Activated naive CD8-positive, alpha-beta T cell treated with anti-CD3 and anti-CD28 coated beads for 36 hours (primary cell): ENCODE data around the gene C4orf17. TPM values are rescaled to one million over a fixed set of nuclear protein-coding genes. Genes with fewer than 3 reads are reported as not detected.

Experiments
- DNase-seq: peaks from one replicate; pipeline ENCODE4 v3.0.0; 2021
- H3K27ac Mint-ChIP-seq: one replicate; pipeline ENCODE4 v1.8.0; 2022; ENCODE audit warnings: mild to moderate bottlenecking, moderate library complexity, mixed read lengths
- H3K27me3 Mint-ChIP-seq: one replicate; pipeline ENCODE4 v1.8.0; 2022; ENCODE audit warnings: mild to moderate bottlenecking, mixed read lengths
- H3K36me3 Mint-ChIP-seq: one replicate; pipeline ENCODE4 v1.8.0; 2021; ENCODE audit warnings: mild to moderate bottlenecking, mixed read lengths
- H3K4me1 Mint-ChIP-seq: one replicate; pipeline ENCODE4 v1.8.0; 2021; ENCODE audit warnings: mixed read lengths
- H3K4me3 Mint-ChIP-seq: one replicate; pipeline ENCODE4 v1.8.0; 2022; ENCODE audit warnings: mild to moderate bottlenecking, moderate library complexity, mixed read lengths
- H3K9me3 Mint-ChIP-seq: one replicate; pipeline ENCODE4 v1.8.0; 2022; ENCODE audit warnings: mixed read lengths
- total RNA-seq, 2 experiments: library from RNA; stranded (reverse); gene quantifications; one replicate each; pipeline ENCODE4 v1.2.3, GENCODE V29; 2021

Gene C4orf17
- total RNA-seq, 2 experiments from 2014 or later: not detected

DNA sequence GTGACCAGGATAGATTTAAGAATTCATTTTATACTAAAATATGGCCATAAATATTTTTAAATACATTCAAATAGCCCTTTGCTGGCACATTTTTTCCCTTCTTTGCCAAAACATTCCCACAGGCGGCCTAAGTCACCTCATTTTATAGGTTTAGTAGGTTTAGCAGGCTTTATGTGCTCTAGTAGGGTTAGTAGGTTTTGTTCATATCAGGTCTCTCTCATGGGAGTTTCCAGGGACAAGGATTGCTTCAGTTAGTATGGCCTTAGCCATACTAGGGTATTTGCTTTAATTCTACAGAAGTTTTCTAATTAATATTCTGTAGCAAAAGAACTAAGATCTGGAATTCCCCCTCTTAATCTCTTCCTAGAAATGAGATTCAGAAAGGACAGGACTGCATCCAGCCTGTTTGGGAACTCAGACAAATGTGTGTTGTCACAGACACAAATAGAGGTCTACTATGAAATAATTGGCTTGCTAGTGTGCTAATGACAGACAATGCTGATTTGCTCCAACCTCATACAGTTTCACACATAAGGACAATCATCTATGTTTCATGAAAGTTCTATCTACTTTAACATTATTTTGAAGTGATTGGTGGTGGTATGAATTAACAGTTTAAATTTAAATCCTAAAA is 63.0 kb downstream of the C4orf17 start:
- DNase-seq: no peak
- H3K36me3 Mint-ChIP-seq: no peaks in the 10 kb centered on the region
- H3K27me3 Mint-ChIP-seq: peaks cover 33% of the 10 kb centered on the region

DNA sequence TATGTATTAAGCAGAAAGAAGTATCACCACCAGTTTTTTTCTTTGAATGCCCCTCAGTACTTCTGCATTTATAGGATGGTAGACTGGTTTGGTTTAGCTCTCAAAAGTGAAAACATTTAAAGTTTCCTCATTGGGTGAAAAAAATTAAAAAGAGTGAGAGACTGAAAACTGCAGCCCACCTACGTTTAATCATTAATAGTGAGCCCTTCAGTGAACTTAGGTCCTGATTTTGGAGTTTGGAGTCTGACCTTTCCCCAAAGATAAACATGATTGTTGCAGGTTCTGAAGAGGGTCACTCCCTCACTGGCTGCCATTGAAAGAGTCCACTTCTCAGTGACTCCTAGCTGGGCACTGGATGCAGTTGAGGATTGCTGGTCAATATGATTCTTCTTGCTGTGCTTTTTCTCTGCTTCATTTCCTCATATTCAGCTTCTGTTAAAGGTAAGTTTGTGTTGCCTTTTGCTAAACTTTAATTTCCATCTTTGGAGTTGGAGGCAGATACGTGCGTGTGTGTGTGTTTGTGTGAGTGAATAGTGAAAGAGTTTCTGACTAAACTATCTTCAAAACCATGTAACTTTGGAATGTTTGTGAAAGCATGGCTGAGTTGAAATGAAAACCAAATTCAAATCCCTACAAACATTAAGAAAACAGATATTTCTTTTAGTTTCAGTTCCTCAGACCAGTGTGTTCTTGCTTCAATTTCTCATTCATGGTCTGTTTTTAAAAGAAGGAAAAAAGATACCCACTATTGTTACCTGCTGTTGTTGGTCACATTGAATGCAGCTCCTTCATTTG is 63.9 kb downstream of the C4orf17 start, which contains the start of gene MTTP:
MTTP (plus strand) TSS at position 295 of the 795 bp plus-strand sequence; CDS start at position 381, 86 bp downstream.
- Mint-ChIP-seq H3K4me3 (no peak within 1 kb of the TSS), H3K4me1 (no peaks in the 10 kb centered on the region), H3K9me3 (no peaks in the 10 kb centered on the region), H3K27me3 (peaks cover 35% of the 10 kb centered on the region), H3K36me3 (no peaks in the 10 kb centered on the region), H3K27ac (no peak within 1 kb of the TSS)
- DNase-seq: no peak

More for the DNA sequence above, 63.0 kb downstream of the C4orf17 start:
- Mint-ChIP-seq H3K27ac (no peak overlapping the region), H3K4me3 (no peak overlapping the region), H3K9me3 (no peaks in the 10 kb centered on the region), H3K4me1 (no peaks in the 10 kb centered on the region)

DNA sequence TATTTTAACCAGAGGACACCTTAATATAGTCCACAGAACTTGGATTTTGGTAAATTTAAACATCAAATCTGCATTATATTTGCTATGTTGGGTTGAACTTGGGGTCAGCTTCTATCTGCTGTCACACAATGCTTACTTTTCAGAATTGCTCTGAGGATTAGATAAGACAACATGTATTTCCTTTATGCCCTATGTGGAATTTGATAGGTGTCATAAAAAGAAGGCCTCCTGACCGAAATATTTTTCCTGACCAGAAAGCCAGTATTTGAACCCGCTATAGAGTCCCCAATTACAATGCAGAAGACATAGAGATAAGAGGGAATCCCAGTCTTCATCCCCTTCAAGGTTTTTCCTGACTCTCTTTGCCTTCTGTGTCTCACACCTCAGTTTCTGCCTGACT is 67.9 kb downstream of the C4orf17 start:
- Mint-ChIP-seq H3K4me1 (no peaks in the 10 kb centered on the region), H3K27me3 (peaks cover 41% of the 10 kb centered on the region), H3K9me3 (no peaks in the 10 kb centered on the region), H3K27ac (no peak overlapping the region), H3K4me3 (no peak overlapping the region), H3K36me3 (no peaks in the 10 kb centered on the region)
- no peak for DNase-seq

DNA sequence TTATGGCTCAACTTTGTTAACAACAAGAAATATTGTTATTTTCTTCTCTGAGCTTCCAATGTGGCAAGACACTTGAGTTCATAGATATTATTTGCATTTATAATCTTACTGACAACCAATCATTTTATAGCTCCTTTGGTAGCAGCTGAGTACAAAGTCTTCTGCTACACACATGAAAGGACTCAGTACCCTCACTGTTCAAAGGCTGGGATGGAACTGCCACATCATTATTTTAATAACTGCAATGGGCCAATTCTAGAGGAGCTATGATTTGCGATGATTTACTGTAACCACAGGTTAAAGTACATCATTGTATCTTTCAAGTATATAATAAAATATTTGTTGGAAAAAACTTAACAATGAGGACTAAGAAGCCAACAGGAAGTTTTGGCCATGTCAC is 74.7 kb downstream of the C4orf17 start:
- Mint-ChIP-seq H3K27ac (no peak overlapping the region), H3K36me3 (no peaks in the 10 kb centered on the region), H3K9me3 (no peaks in the 10 kb centered on the region), H3K4me1 (no peaks in the 10 kb centered on the region), H3K27me3 (peaks cover 25% of the 10 kb centered on the region), H3K4me3 (no peak overlapping the region)
- no peak for DNase-seq

DNA sequence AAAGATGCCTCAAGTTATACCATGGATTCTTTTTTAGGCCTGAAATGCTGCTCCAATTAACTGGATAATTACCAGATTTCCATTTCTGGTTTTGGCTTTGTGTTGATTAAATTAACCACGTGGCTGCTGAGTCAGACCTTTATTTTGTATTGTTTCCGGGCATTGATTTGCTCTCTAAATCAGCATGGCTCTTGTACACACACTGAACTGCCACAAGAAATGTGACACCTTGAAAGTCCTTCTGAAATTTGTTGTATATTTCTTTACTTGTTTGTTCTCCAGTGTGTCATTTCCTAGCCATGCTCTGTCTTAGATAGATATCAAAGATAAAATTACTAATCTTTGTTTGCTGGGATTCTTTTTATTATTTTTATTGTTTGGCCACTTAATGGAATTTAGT is 75.5 kb downstream of the C4orf17 start:
- Mint-ChIP-seq H3K4me3 (no peak overlapping the region), H3K9me3 (no peaks in the 10 kb centered on the region), H3K27ac (no peak overlapping the region), H3K36me3 (no peaks in the 10 kb centered on the region), H3K4me1 (no peaks in the 10 kb centered on the region), H3K27me3 (peaks cover 21% of the 10 kb centered on the region)
- no peak for DNase-seq

- no peaks in the 10 kb centered on the region for H3K36me3 Mint-ChIP-seq
- H3K27ac Mint-ChIP-seq: no peak overlapping the region
- no peak overlapping the region for H3K4me3 Mint-ChIP-seq
- peaks cover 16% of the 10 kb centered on the region for H3K27me3 Mint-ChIP-seq
- H3K4me1 Mint-ChIP-seq: no peaks in the 10 kb centered on the region
- no peak for DNase-seq
- H3K9me3 Mint-ChIP-seq: no peaks in the 10 kb centered on the region
Observed at GRCh38 chr4:99586797-99587196, 76.0 kb downstream of the C4orf17 start.

- H3K9me3 Mint-ChIP-seq: no peaks in the 10 kb centered on the region
- no peak for DNase-seq
- H3K27ac Mint-ChIP-seq: no peak overlapping the region
- H3K4me3 Mint-ChIP-seq: no peak overlapping the region
- H3K27me3 Mint-ChIP-seq: peaks cover 11% of the 10 kb centered on the region
- no peaks in the 10 kb centered on the region for H3K4me1 Mint-ChIP-seq
- H3K36me3 Mint-ChIP-seq: no peaks in the 10 kb centered on the region
Observed at GRCh38 chr4:99587309-99587708, 76.5 kb downstream of the C4orf17 start.

GRCh38 chr4:99587803-99588202 is 77.0 kb downstream of the C4orf17 start:
- H3K27ac Mint-ChIP-seq: no peak overlapping the region
- DNase-seq: no peak
- no peak overlapping the region for H3K4me3 Mint-ChIP-seq
- H3K36me3 Mint-ChIP-seq: no peaks in the 10 kb centered on the region
- no peaks in the 10 kb centered on the region for H3K9me3 Mint-ChIP-seq
- H3K27me3 Mint-ChIP-seq: peaks cover 8% of the 10 kb centered on the region
- no peaks in the 10 kb centered on the region for H3K4me1 Mint-ChIP-seq

DNA sequence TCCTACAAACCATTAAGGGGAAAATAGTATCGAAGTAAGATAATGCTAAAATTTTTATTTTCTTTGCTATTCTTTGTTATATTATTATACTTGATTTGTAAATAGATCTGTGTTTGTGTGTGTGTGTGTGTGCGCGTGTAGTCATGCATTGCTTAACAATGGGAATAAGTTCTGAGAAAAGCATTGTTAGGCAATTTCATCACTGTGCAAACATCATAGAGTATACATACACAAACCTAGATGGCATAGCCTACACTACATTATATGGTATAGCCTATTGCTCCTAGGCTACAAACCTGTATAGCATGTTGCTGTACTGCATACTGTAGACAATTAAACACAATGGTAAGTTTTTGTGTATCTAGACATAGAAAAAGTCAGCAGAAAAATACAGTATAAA is 80.9 kb downstream of the C4orf17 start:
- no peaks in the 10 kb centered on the region for H3K4me1 Mint-ChIP-seq
- no peaks in the 10 kb centered on the region for H3K36me3 Mint-ChIP-seq

More for the DNA sequence above, 80.9 kb downstream of the C4orf17 start:
- H3K4me3 Mint-ChIP-seq: no peak overlapping the region
- DNase-seq: no peak
- H3K9me3 Mint-ChIP-seq: no peaks in the 10 kb centered on the region
- no peak overlapping the region for H3K27ac Mint-ChIP-seq
- peaks cover 4% of the 10 kb centered on the region for H3K27me3 Mint-ChIP-seq

Other genes starting within 250 kb of the C4orf17 start
- not detected for gene ADH1A, start 220.0 kb upstream of the C4orf17 start, total RNA-seq
- not detected for gene ADH1B, start 189.6 kb upstream of the C4orf17 start, total RNA-seq
- not detected for gene ADH1C, start 158.3 kb upstream of the C4orf17 start, total RNA-seq
- not detected for gene ADH7, start 75.7 kb upstream of the C4orf17 start, total RNA-seq
- 1 to 10 TPM; 8.5 to 8.8 TPM for gene TRMT10A, start 53.0 kb downstream of the C4orf17 start, total RNA-seq
- gene MTTP, start 63.8 kb downstream of the C4orf17 start, total RNA-seq: under 1 TPM; 0.34 to 0.47 TPM
- not detected for gene C4orf54, start 146.8 kb downstream of the C4orf17 start, total RNA-seq